Central memory CD4-positive, alpha-beta T cell (primary cell): Measurements from ENCODE around the gene UBTD2.

Experiments
- DNase-seq: peaks from one replicate; pipeline ENCODE4 v3.0.0; 2022

UBTD2 gene

DNA sequence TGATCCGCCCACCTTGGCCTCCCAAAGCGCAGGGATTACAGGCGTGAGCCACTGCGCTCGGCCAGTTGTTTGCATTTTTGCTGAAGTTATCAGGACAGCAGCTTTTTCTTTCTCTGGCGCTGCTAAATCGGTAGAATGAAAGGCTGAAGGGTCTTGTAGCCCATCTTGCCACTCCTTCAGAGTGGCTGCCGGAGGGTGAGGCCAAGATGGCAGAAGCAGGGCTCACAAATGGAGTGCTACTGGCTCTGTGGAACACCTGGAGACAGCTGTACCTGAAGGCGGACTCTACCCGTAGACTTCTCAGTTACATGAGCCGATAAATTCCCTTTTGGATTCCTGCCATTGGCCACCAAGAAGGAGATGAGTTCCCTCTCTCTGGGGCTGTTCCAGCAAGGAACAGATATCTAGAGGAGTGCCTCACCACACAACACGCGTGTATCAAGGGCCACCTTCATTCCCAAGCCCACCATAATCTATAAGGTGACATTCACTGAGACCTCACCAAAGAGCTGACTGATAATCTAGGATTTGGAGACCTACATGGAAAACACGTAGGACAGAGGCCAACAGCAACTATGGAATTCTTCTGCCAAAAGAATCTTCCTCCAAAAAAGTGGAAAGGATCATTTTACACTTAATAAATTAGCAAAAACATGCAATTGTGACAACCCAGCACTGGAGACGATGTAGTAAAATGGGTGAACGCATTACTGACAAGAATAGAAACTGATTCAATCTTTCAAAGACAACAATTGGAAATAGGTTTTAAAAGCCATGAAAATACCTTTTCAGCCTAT is 117.3 kb downstream of the UBTD2 start:
- DNase-seq, result no peak

DNA sequence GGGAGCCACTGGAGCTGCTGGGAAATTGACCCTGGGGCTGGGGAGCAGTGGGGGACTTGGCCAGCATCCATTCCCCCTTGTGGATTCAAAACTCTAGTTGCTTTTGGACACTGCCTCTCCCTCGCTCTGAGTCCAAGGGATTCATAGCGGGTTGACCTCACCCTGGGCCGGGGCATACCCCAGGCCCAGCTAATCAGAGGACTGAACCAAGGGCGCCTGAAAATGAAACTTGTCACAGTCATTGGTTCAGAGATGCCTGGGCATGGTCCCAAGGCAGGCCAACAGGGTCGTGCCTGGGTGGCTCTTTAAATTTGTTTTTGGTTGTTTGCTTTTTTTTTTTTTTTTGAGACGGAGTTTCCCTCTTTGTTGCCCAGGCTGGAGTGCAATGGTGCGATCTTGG is 118.1 kb downstream of the UBTD2 start:
- no peak for DNase-seq

DNA sequence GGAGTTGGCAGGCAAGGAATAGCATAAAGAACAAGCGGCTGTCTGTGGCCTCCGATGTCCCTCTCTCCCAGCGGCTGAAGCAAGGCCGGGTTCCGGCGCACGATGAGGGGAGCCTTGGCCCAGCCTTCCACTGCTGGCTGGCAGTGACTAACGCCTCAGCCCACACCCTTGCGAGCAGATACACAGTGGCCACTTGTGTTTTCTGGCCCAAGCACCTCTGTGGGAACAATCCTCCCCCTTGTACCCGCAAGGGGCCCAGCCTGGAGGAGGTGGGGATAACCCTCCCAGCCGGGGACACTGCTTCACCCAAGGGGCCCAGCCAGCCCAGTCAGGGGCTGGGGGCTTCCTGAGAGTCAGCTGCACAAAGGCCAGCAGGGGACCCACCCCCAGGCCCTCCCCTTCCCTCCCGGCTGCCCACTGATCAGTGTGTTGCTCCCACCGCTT is 118.8 kb downstream of the UBTD2 start:
- no peak for DNase-seq

DNA sequence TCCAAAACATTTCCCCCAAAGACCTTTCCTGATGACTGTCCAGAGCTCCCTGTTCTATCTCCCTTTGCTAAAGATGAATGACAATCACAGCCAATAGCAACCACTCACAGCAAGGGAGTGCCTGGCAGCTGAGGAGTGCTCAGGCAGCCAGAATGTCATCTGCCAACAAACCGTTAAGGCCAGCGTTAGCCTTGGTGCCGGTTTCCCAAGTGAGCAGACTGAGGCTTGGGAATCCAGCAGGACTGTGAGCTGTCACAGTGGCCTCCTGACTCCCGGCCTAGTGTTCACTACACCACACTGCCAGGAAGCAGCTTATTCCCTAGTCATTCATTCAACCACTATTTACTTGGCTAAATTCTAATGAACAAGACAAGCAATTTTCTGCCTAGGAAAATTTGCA is 120.2 kb downstream of the UBTD2 start:
- DNase-seq, result no peak

DNA sequence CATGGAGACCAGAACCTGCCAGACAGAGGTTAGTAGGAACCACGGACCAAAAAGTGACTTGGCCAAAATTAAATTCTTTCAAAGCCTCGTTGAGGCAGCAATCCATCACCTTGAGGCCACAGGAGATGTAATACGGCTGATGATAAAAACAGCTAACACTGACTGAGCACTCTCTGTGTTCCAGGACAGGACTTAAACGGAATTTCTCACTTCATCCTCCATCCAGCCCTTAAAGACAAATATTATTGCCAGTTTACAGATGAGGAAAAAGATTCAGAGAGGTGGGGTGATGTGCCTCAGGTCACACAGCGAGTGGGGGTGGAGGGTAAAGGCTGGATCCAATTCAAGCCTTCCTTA is 120.6 kb downstream of the UBTD2 start:
- DNase-seq, result no peak

DNA sequence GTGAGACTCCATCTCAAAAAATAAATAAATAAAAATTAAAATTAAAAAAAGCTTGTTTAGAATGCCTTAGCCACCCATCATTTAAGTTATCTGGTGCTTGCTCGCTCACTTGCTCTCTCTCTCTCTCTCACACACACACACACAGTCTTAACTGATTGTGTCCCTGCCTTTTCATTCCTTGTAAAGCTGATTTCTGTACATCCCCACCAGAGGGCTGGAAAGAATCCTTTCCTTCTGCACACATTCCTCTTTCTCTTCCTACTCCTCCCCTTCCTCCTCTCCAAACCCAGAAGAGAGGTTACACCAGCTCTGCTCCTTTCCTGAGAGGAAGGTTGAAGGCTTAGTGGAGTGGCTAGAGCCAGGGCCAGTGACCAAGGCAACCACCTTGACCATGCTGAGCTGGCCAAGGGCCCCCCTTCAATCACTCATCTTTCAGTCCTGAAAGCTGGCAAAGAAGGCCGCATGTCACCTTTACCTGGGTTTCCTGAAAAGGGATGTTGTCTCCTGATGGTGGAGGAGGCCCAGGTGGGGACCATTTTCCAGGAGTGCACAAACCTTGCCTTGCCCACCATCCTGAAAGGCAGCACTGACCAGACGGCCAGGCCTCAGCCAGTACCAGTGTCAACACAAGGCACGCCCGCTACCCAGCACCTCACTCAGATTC is 121.1 kb downstream of the UBTD2 start:
- no peak for DNase-seq

GRCh38 chr5:172160506-172160905 is 123.1 kb downstream of the UBTD2 start:
- no peak for DNase-seq
